DND-41 (cell line): Measurements from ENCODE around the gene PHF14.

ENCODE experiments used
- EZH2 ChIP-seq: IDR thresholded peaks from 3 replicates; pipeline ENCODE4 v1.6.1; 2012; ENCODE audit warnings: borderline replicate concordance, low read depth, mild to moderate bottlenecking, moderate library complexity, low read length, inconsistent platforms; ENCODE audit not compliant: severe bottlenecking
- TF ChIP-seq, protein P1 (sequence below): IDR thresholded peaks from 2 replicates; pipeline ENCODE4 v1.5.1; 2012; ENCODE audit warnings: borderline replicate concordance, low read length, moderate library complexity, mild to moderate bottlenecking; ENCODE audit not compliant: poor library complexity, severe bottlenecking; ENCODE audit errors: extremely low read depth

GRCh38 chr7:10973061-10973941, at the start of gene PHF14:
- TF ChIP-seq EZH2 = no peak
- TF ChIP-seq, protein P1, sequence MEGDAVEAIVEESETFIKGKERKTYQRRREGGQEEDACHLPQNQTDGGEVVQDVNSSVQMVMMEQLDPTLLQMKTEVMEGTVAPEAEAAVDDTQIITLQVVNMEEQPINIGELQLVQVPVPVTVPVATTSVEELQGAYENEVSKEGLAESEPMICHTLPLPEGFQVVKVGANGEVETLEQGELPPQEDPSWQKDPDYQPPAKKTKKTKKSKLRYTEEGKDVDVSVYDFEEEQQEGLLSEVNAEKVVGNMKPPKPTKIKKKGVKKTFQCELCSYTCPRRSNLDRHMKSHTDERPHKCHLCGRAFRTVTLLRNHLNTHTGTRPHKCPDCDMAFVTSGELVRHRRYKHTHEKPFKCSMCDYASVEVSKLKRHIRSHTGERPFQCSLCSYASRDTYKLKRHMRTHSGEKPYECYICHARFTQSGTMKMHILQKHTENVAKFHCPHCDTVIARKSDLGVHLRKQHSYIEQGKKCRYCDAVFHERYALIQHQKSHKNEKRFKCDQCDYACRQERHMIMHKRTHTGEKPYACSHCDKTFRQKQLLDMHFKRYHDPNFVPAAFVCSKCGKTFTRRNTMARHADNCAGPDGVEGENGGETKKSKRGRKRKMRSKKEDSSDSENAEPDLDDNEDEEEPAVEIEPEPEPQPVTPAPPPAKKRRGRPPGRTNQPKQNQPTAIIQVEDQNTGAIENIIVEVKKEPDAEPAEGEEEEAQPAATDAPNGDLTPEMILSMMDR = no peak
